ENCODE data around the gene SYNE1.
"Not testable (repeated sequence)": the region's sequence is repeated elsewhere in the genome, so short reads cannot be mapped to it uniquely, and the experiment has no call there.

The SYNE1 gene

DNA sequence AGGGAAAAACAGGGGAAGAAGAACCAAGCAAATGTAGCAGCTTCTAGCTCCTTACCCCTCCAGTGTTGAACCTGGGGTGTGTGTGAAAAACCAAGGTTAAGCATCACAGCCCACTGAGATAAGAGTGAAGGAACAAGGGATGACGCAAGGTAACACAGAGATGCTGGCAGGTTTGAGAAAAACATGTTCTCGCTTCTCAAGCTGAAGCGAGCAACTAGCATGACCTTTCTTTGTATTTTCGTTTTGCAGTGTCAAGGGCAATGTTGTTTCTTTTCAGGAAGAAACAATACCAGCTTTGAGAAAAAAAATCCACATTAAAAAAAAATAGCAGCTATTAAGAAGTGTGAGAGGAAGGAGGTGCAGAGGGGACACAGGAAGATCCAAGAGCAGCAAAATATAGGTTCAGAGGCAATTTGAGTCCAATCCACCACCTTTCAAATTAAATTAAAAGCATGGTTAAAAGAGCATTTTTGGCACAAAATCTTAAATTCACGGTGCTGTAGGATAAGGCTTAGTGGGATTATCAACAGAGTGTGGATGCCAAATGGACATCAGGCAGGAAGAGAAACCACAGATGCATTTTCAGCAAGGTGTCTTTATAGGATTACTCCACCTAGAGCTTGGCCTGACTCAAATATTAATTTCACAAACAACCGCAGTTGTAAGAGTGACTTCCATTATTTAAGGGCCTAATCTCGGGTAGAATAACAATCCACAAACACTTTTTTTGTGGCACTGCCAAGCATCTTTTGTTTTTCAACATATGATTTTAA, 70.9 kb downstream of the SYNE1 start:
- no peak for DNase-seq

DNA sequence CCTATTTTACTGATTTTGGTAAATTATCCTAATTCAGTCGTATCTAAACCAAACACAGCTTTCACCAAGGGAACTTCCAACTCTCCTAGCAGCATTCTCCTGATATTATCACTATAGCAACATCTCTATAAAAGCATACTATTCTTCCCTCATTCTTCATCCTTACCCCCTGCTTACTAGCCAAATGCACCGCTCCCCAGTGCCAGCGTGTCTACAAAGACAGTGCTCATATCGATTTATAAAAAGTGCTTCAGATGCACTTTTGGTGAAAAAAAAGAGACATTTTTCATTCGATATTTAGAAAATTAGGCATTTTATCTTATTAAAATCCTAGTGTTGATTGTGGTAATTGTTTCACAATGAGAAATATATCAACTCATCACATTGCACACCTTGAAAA, 74.0 kb downstream of the SYNE1 start:
- no peak for DNase-seq

DNA sequence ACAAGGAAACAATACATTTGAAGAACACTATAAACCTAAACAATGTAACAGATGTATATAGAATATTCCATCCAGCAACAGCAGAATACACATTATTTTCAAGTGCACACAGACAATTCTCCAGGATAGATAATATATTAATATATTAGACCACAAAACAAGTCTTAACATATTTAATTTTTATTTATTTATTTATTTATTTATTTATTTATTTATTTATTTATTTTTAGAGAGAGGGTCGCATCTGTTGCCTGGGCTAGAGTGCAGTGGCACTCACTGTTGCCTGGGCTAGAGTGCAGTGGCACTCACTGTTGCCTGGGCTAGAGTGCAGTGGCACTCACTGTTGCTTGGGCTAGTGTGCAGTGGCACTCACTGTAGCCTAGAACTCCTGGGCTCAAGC, 78.4 kb downstream of the SYNE1 start:
- not testable (repeated sequence) for DNase-seq

DNA sequence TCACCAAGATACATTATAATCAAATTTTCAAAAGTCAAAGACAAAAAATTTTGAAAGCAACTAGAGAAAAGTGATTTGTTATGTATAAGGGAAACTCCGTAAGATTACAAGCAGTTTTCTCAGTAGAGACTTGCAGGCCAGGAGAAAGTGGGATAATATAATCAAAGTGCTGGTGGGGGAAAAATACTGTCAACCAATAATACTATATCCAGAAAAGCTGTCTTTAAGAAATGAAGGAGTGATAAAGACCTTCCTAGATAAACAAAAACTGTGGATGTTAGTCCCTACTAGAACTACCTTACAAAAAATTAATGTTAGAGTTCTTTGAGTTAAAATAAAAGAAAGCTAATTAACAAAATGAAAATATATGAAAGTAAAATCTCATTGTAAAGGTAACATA, 79.7 kb downstream of the SYNE1 start:
- no peak for DNase-seq

DNA sequence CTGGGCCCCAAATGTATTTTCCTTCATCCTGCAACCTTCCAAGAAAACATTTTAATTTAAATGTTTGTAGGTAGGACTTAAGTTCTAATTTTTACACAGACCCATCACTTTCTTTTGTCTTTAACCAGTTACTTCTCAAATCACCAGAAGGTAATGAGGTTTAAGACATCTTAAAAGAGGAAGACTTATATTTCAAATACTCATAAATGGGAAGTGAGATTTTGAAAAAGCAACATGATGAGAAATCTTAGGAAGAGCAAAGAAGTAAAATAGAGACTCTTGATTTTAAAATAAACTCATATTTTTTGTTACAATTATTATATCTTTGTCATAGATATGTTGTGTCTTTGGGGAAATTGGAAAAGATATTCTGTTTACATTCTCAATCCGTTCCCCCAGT, 82.3 kb downstream of the SYNE1 start:
- DNase-seq = no peak

DNA sequence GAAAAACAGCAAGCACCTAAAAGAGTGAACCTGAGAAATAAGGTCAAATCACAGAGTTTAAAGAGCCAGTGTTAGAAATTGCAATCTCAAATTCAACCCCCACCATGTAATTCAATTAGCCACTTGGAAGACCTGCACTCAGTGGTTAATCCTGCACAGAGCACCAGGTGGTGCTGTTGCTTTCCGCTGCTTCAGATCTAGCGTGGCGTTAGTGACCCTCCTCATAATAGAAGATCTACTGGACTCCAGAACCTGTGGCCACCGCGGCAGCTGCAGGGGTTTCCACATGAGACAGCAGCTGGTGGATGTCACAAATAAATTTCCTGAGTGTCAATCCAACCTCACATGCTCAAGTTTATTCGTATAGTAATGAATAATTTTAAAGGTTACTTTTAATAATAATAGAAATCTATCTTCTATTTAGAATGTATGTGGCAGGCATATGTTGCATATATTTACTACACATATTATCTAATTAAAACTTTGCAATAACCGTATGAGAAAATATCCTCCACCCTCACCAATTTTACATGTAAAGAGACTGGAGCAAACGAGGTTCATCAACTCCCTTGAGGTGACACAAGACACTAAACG, 84.4 kb downstream of the SYNE1 start:
- DNase-seq = peak; percentile 54

DNA sequence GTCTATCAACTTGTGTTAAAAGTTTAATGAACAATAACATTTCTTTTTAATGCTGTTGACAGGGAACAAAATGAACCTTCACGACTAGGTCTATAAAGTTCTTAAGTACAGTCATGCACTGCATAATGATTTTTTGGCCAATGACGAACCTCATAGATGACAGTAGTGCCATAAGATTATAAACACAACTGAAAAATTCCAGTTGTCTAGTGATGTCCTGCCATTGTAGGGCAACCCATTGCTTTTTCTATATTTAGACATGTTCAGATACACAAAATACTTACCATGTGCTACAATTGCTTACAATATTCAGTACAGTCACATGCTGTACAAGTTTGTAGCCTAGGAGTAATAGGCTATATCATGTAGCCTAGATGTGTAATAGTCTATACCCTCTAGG, 93.6 kb downstream of the SYNE1 start:
- no peak for DNase-seq

DNA sequence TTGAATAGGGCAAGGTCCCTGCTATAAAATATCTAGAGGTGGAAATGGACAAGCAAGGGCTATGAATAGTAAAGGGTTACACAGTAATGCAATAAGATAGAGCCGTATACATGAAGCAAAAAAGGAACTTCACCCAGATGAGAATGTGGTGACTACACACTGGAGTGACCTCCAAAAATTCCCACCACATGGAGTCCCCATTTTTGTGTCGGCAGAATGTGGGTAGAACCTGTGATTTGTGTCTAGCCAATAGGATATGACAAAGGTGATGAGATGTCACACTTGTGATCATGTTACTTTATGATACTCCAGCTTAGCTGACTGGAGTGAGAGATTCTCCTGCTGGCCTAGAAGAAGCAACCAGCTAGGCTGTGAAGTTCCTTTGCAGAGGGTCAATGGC, 96.8 kb downstream of the SYNE1 start:
- no peak for DNase-seq

DNA sequence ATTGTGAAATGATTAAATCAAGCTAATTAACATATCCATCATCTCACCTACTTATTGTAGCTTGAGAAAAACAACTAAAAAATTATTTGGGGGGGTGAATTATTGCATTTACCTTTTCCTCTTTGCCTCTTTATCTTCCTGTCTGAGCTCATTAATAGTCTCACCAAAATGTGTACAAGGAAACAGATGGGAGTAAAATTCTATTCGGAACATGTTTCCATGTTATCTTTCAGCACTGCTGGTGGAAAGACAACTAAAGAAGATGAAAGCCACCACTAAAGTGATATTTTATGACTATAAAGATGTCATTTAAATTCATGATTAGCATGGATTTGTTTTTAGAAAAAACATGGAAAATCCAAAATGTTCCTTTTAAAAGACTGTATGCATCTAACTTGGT, 102.6 kb downstream of the SYNE1 start:
- no peak for DNase-seq

DNA sequence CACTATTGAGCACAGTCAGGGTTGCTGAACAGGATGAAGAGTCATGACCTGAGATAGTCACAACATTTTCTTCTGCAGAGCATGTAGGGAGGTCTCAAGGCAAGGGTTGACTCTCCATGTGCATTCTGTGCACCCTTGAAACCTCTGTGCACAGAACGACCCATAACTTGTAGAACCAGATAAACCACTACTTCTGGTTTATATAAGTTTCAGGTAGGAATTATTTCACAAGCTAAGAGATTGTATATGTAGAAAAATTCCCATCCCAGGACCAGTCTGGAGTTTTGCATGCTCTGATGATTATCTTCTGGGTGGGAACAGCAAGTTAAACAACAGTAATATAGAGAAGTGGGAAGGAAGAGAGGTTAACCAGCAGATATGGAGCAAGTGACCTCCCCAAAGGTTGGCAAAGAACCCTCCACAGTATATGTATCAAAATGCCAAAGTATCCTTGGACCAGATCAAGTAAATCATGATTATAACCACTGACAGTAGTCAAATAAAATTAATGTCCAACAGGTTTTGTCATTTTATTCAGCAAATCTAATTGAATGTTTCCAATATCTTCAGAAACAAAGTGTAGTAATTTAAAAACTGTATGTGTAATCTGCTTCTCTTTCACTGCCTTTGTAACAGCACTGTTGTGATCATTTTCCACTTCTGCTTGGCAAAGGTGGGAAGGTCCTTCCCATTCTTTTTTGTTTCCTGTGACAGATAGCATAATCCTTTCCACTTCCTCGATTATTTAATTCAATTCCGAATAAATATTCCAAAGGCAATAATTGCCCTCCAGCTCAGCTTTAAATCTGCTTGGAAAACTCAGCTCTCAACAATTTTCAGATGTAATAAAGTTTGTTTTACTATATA, 104.4 kb downstream of the SYNE1 start:
- DNase-seq = no peak

DNA sequence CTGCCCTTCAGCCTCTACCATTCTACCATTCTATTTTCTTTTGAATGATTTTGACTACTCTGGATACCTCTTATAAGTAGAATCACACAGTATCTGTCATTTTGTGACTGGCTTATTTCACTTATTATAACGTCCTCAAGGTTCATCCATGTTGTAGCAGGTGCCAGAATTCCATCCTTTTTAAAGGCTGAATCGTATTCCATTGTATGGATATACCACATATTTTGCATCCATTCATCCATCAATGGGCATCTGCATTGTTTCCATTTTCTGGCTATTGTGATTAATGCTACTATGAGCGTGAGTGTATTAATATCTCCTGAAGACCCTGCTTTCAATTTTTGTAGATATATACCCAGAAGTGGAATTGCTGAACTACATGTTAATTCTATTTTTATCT, 105.5 kb downstream of the SYNE1 start:
- no peak for DNase-seq

DNA sequence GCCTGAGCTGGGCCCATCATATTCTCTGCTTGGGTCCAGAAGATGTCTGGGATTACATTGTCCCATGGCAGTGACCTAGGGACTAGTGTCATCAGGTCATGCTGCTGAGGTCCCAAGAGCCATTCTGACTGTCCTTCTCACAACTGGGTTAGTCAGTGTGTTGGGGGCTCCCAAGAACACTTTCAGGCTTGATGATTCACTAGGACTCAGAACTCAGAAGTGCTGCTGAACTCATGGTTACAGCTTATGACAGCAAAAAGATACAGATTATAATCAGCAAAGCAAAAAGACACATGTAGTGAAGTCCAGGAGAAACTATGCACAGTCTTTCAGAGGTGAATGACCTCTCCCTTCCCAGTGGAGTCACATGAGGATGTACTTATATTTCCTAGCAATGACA, 107.8 kb downstream of the SYNE1 start:
- DNase-seq = no peak

DNA sequence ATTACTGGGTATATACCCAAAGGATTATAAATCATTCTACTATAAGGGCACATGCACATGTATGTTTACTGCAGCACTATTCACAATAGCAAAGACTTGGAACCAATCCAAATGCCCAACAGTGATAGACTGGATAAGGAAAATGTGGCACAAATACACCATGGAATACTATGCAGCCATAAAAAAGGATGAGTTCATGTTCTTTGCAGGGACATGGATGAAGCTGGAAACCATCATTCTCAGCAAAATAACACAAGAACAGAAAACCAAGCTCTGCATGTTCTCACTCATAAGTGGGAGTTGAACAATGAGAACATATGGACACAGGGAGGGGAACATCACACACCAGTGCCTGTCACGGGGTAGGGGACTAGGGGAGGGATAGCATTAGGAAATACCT, 123.0 kb downstream of the SYNE1 start:
- not testable (repeated sequence) for DNase-seq

DNA sequence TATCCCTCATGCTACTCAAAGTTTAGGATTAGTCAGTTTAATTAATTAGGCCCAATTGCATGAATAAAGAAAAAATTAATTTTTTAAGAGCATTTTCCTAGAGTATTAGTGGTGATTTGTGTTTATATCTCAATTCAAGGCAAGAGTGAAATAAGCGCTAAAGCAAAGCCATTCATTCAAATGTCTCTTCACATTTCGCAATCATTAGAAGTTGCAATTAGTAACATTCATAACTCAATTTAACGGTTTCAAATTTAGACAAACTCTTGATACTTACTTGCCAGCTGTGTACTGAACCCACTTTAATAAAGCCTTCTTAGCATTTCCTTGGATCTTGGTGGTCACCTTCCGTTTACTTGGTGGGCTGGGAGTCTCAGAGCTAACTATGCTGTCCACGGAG, 127.2 kb downstream of the SYNE1 start:
- DNase-seq = no peak

DNA sequence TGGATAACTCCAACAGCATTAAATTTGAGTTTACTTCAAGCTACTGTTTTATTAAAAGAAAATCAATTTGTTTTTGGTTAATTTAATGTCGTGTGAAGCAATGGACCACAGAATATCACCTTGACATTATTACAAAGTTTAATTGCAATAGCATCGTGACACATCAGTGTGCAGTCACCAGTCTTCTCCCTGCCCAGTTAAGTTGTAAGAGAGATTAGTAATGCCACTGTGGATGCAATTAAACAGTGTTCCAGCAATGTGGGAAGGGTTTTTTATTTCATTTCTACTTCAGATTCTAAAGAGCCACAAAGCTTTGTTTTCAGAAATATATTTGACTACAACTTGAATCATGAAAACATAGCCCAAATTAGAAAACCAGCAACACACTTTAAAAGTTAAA, 128.7 kb downstream of the SYNE1 start:
- DNase-seq = no peak

DNA sequence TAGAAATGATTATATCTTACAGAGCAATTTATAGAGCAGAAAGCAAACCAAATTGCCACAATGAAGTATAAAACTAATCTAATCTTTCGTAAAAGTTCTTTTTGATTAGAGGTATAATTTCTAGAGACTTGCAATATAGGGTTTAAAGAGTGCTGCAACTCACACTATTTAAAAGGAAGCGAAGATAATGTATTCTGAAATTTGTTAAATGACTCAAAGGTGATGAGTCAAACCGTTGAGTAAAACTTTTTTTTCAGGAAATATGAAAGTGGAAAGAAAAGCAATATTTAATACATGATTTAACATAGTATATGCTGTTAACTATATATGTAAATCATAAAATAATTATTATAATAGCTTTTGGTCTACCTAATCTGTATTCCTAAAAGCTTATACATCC, 133.6 kb downstream of the SYNE1 start:
- no peak for DNase-seq

DNA sequence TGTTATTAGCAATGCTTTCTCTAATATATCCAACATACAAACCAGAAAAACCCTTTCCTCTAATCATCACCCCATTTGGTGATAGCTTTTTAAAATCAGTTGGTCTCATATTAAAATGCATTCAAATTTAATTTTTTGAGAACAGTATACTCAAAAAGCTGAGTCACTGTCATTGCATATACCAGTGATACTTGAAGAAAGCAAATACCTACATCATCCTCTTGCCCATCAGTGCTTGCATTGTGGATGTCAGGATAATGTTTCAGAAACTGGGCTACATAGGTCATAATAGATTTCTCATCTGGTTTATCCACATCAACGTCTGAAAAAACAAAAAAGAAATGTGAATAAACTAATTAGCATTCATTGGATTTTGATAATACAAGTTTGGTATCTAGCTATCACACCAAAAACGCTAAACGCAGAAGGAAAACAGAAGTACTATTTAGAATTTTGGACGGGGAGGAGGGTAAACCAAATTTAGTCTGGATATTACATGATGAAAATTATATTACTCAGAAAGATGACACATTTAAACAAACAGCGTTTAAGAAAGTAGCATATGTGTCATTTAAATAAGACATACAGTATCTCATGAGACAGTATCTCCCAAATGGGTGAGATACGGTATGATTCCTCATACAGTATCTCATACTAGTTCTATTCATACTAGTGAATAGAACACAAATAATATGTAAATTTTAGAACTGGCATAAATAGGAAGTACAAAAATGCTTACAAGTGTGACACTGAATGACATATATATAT, 134.6 kb downstream of the SYNE1 start:
- DNase-seq = no peak

DNA sequence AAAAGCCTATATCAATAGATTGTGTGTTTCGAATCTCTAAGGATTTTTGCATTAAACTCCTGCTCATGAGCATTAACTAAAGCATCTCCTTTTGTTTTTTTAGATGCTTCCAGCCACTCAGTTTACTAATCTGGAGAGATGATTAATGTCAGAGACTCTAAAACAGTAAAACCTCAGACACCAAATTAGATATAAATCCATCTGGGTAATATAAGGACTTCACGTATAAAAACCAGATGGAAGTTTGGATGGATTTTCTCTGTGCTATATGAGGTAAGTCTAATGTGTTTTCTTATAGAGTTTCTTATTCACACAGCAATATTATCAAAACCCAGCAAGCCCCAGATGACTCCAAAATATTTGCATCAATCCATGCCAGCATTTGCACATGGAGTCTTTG, 137.2 kb downstream of the SYNE1 start:
- DNase-seq = no peak

DNA sequence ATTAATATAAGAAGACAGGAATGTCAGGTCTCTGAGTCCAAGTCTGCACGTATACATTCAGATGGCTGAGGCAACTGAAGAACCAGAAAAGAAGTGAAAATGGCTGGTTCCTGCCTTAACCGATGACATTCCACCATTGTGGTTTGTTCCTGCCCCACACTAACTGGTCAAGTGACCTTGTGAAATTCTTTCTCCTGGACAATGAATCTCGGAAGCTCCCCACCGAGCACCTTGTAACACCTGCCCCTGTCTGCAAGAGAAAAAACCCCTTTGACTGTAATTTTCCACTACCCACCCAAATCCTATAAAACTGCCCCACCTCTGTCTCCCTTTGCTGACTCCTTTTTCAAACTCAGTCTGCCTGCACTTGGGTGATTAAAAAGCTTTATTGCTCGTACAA, 140.4 kb downstream of the SYNE1 start:
- no peak for DNase-seq

DNA sequence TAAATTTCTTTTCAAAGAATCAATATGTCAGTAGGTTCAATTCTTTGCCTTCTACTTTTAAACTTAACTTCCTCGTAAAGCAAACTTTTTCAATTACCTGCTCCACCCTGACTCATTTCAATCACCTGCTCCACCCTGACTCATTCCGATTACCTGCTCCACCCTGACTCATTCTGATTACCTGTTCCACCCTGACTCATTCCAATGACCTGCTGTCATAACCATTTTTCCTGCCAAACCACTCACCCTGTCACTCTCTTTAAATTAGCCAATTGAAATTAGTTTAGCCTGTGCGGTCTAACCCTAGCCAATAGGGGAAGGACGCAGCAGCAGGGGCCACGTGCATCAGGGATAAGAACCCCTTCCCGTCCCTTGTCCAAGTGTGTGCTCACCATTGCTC, 141.7 kb downstream of the SYNE1 start:
- DNase-seq = not testable (repeated sequence)

DNA sequence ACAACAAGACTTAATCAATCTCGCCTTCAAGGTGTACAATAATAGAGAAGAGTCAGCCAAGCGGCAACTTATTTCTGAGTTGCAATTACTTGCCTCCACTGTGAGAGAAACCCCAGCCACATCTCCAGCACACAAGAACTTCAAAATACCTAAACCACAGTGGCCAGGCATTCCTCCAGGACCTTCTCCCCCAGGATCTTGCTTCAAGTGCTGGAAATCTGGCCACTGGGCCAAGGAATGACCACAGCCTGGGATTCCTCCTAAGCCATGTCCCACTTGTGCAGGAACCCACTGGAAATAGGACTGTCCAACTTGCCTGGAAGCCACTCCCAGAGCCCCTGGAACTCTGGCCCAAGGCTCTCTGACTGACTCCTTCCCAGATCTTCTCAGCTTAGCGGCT, 144.9 kb downstream of the SYNE1 start:
- DNase-seq = not testable (repeated sequence)

DNA sequence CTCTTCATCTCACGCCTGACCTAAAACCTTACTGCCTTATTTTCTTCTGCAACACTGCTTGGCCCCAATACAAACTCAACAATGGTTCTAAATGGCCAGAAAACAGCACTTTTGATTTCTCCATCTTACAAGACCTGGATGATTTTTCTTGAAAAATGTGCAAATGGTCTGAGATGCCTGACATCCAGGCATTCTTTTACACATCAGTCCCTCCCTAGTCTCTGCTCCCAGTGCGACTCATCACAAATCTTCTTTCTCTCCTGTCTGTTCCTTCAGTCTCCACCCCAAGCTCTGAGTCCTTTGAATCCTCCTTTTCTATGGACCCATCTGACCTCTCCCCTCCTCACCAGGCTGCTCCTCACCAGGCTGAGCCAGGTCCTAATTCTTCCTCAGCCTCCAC, 145.7 kb downstream of the SYNE1 start:
- not testable (repeated sequence) for DNase-seq

DNA sequence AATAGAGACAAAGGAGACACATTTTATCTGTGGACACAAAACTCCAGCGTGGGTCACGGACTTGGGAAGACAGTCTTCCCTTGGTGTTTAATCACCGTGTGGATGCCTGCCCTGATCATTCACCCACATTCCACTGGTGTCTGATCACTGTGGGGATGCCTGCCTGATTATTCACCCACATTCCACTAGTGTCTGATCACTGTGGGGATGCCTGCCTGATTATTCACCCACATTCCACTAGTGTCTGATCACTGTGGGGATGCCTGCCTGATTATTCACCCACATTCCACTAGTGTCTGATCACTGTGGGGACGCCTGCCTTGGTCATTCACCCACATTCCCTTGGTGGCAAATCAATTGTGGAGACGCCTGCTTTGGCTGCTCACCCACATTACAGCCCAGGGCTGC, 146.2 kb downstream of the SYNE1 start:
- DNase-seq = not testable (repeated sequence)

Data from NCI-H1092 (cell line).